HG03432 (cell line): Measurements from ENCODE around the gene PAX2.

ENCODE experiments used
- ATAC-seq: cut with Tn5 transposase; IDR thresholded peaks from one replicate; pipeline ENCODE4 v1.9.1; 2021; ENCODE audit warnings: mild to moderate bottlenecking, moderate library complexity; ENCODE audit not compliant: unreplicated experiment

The PAX2 gene

DNA sequence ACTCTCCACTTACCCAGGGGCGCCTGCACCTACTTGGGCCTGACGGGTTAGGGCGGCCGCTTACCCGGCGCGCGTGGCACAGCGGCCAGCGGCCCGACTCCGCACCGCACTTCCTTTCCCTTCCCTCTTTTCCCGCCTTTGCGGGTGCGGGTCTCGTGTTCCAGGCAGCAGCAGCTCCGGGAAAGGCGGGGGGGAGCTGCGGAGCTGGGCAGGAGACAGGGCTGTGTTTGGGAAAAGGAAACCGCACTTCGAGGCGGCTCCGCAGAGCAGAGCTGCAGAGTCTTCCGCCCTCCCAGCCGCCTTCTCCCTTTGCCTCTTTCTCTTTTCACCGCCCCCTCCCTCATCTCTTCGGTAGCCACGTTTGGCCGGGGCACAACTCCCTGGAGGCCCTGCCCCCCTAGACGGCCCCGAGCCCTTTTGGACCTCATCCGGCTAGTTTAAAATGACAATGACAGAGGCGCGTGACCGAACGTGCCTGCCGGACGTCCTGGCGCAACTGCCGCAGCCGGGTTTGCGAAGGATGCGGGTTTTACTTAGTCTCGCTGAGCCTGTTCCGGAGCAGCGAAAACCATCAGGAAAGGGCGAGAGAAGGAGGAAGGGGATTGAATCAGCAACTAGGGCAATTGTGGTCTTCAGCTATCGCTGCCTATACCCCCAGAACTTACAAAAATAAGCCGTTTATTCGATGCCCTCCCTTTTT lies 7.9 kb upstream of the PAX2 start:
- ATAC-seq, result no peak

DNA sequence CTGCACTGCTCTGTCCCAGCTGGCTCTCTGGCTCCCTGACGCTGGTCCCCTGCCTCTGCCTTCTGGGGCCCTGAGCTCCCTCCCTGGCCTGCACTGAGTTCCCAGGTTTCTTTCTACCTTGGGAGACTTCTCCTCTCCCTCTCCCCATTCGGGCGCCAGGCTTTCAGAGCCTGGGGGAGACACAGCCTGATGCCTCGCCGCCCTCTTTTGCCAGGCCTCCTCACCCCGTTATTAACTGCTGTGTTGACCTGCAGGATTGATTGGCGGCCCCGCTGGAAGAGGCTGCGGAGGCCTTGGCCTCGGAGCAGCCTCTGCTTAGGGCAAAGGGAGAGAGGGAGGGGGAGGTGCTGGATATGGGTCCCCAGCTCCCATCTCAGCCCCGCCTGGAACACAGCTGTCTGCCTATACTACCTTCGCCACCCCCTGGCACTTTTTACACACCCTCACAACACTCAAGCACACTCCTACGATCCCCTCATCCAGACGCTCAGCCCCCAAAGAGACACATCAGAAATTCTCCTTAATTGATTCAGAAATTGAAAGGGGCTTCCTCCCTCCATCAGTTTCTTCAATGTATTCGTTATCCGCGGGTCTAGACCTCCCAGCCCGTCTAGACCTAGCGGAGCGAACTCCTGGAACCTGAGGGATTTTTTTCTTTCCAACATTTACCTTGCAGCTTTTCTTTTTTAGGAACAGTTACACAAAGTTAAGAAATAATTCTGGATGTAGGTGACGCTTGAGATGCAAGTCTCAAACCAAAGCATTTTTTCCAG lies 7.1 kb upstream of the PAX2 start:
- ATAC-seq, result no peak

DNA sequence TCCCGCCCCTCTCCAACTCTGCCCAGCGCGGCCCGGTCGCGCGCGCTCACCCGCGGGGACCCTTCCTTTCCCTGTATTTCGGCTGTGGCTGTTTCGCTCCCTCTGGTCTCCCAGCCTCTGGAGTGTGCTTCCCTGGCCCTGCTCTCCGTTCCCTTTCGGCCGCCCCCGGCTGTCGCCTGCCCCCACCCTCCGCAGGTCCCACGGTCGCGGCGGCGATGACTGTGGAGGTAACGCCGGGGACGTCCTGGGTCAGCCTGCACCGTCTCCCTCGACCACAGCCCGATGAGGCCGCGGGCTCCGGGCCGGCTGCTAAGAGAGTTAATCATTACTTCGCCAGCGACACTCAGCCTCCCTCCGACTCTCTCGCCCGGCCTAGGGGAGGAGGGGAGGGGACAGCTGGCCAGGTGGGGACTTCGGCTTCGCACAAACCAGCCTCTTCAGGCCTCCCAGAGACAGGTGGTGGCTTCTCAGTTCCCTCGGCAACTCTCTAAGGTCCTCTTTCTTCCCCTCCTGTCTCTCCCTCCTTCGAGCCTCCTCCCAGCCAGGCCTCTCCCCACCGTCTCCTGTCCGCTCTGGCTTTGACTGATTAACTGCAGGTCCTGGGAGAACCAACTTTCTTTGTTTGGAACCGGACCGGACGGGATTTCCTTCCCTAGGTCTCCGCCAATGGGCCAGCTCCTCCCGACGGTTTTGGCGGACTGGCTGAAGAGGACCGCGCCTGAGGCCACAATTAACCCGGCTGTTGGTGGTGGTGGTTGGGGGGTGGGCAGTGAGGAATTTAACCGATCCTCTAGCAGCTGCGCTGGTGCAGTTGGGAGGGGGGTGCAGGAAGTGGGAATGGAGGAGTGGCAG lies 5.6 kb upstream of the PAX2 start:
- ATAC-seq, result no peak

DNA sequence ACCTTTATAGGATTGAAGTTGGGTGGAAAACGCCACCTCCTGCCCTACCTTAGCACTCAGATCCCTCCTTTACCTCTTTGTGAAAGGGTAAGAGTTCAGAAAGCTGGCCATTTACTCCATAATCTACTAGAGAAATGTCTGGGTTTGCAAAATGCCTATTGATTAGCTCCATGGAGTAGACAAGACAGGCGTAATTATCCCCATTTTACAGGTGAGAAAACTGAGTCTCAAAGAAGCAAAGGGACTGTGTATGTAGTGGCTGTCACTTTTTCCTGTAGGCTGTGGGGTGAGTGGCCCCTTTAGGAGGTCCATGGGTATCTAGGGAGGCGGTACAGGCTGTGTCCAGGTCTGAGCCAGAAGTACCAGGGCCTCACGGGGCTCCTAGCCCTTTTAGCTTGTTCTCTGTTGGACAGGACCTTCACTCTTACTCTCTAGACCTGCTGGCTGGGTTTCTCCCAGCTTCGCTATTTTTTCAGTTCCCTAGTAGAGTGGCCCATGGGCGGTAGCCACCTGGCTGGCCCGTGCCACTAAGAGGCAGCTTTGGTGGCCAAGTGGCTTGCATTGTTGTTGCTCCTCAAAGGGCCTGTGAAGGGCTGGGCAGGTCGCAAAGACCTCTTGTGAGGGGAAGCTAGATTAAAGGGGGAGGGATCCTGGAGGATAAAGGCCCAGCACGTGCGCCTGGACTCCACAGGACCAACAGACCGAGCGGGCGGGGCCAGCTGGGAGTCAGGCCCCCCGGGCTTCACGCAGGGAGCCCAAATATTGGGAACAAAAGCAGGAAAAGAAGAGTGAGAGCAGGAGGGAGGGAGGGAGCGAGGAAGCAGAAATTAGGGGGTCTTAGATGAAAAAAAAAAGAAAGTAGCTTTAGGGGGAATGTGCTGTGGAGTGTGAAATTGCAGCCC lies 4.7 kb upstream of the PAX2 start:
- no peak for ATAC-seq

DNA sequence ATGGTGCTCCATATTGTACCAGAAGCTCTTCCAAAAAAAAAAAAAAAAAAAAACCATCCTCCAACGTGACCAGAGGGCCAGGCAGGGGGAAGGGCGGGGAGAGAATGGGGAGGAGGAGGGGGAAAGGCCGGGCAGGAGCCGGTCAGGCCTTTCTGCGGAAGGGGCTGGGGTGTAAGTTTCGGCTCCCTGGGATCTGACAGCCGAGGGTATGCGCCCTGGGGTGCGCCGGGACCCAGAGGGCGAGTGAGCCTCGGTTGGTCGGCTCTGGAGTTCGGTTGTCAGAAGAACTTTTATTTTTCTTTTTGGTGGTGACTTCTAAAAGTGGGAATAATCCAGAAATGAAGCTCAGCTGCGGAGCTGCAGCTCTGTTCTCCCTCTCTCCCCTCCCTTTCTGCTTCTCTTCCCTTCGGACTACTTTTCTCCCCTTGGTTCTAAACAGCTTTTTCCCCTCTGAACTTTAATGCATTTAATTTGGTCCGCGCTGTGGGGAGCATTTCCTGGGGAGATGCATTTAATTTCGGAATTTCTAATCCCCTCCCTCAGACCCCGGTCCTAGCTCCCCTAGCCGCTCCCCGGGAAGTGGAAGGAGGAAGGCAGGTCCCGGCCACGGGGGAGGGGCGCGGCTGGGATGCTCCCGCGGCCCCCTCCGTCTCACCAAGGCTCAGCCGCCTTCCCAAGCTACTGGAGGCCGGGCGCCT lies 3.9 kb upstream of the PAX2 start:
- ATAC-seq, result no peak

DNA sequence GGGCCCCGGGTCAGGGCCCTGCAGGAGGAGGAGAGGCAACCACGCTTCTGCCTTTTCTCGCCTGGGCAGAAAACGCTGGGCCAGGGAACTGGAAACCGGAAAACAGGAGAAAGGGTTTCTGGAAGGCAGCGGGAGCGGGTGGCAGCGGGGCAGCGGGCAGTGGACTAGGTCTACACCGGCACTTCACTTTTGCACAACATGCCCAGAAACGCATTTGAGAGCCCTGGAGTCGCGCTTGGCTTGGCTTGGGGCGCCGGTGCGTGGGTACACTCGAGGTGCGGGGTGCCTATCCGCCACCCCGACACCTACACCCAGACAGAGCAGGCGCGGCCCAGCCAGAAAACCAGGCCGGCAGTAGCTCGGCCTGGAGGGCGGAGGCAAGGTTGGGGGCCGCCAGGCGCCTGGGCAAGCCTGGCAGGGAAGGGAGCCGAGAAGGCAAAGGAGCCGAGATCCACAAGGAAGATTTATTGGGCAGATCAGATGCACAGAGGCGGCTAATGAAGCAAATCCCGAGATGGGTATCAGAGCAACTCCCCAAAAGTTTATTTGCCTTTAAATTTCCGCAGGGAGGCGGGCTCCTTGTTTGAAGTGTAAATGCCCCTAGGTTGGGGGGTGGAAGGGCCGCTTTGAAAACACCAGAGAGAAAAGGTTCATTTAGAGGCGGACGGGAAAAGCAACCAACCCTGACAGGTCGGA lies 3.2 kb upstream of the PAX2 start:
- no peak for ATAC-seq

DNA sequence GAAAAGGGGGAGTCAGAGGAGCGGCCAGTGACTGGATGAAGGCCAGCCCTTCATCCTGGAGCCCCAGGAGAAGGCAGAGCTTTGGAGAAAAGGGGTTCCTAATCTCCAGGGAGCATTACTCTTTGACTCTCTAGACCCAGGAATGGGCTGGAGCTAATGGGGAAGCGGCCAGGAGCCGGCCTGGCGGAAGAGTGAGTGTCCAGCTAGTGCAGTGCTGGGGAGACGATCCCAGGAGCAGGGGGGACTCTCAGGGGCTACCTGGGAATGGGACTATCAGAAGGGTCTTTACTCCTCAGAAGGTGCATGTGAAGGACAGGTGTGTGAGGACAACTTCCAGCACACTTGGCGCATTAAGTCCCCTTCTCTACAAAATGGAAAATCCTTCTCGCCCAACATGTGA lies 2.4 kb upstream of the PAX2 start:
- no peak for ATAC-seq

DNA sequence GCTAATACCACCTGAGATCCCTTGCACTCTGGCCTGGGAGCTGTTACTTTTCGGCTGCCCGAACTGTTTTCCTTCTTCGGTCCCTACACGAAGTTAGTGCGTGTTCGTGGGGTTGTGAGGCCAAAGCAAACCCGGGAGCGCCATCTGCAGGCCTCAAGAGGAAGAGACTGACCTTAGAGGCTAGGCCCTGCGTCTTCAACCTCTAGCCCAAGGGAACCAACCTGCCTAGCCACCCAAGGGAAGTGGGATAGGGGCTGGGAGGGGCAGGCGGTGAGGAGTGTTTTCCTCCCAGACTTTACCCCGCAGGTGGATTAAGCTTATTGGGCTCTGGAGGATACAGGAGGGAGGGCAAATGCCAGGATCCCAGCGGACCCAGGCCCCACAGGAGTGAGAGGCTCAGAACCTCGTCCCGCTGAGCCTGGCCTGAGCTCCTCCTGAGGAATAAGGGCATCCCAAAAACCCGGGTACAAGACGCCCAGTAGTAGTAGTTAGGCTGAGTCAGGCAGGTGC lies 1.7 kb upstream of the PAX2 start:
- ATAC-seq, result peak; percentile 45

DNA sequence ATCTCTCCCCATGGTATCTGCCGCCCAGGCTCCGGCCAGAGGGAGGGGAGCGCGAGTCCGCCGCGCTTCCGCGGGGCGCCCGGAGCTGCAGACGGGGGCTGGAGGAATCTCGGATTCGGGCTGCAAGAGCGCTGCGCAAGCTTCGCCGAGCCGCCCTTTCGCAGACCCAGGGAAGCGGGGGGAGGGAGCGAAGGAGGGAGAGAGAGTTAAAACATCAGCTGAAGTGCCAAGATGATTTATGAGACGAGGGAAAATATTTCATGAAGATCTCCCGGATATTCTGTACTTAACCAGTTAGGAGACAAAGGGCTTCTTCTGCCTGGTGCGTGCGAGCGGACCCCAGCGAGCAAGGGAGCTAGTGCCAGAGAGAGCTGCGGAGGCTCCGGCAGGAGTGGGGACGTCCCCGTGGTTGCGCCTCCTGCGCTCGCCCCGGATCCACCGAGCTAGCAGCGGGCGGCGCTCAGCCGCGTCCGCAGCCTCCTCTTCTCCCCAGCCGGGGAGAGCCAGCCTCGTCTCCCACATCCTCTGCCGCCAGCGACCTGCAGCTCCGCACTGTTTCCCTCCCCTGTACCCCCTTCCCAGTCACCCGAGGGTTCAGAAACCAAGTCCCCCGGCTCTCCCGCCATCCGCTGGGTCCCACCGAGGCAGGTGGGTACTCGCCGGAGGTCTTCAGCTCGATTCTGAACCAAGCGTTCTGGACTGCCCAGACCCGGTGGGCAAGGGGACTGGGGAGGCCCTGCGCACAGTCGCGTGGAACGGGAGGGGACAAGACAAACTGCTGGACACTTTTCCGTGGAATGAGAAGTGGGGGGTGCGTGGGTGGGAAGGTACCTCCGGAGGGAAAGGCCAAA lies 1.0 kb upstream of the PAX2 start:
- ATAC-seq, result no peak

DNA sequence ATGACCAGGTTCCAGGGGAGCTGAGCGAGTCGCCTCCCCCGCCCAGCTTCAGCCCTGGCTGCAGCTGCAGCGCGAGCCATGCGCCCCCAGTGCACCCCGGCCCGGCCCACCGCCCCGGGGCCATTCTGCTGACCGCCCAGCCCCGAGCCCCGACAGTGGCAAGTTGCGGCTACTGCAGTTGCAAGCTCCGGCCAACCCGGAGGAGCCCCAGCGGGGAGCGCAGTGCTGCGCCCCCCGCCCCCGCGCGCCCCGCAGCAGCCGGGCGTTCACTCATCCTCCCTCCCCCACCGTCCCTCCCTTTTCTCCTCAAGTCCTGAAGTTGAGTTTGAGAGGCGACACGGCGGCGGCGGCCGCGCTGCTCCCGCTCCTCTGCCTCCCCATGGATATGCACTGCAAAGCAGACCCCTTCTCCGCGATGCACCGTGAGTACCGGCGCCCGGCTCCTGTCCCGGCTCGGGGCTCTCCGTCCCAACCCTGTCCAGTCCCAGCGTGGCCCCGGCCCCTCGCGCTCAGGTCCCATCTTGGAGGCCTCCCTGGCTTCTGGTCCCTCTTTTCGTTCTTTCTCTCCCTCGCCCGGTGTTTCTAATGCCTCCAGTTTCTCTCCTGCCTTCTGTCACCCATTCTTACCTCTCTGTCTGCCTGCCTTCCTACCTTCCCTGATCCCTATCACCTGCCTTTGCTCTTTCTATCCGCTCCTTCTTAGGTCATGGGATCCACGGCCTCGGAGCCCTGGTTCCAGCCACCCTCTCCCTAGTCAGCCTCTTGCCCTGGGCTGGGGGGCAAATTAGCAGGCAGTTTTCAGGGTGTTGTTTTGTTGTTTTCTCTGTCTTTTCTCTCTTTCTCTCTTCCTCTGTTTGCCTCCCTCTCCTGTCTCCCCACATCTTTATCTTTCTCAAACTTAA lies 751 bp downstream of the PAX2 start:
- no peak for ATAC-seq

DNA sequence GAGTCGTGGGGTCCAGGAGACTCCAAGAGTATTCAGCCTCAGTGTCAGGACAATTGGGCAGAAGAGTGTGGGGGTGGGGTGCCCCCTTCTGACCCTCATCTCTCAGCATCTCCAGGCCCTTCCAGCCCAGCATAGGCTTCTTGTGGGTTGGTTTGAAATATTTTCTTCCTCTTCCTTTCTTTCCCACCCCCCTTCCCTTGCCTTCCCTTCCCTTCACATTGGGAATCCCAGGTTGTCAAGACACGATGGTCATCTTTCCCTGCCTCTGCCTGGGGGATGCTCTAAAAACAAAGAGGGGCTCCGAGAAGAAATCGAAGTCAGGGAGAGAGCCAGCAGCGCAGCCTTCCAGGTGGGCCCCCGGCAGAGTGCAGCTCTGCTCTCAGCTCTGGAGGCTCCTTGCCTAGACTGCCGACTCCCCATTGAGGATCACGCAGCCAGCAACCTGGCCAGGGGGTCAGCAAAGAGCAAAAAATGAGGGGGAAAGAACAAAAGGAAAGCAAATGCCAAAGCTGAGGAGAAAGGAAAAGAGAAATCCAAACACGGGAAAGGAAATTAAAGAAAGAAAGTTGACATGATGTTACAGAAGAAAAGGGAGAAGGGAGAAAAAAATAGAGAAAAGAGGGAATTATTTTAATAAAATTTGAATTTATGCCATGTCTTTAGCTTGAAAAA lies 1.5 kb downstream of the PAX2 start:
- ATAC-seq, result no peak

DNA sequence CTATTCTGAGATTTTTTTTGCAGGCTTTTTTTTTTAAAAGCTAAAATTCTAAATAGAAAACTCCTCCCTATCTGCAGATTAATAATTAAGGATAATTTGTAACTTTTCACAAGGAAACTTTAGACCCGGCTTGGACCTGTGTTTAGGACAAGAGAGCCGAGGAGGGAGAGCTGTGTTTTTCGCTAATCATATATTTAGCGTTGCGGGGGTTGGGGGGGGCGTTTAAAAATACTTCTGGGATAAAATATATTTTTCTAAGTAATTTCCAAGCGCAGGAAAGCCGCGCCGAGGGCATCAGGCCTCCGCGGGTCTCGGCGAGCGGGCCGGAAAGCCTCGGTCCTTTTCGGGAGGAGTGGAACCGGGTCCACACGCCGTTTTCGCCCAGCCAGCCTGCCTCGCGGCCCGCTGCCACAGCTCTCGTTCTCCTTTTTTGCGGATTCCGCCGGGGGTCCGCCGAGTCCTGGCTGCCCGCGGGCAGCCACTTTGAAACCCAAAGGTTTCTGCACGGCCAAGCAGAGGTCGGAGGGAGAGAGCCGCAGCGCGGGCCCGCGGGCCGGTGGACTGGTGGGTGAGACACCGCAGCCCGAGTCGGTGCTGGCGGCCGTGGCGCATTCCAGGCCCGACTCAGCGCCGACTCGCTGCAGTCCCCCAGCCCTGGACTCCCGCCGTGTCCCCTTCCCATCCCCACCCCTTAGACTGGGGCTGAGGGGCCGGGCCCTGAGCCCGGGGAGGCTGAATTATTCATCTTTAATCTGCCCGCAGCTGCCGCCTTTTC lies 2.3 kb downstream of the PAX2 start:
- no peak for ATAC-seq

DNA sequence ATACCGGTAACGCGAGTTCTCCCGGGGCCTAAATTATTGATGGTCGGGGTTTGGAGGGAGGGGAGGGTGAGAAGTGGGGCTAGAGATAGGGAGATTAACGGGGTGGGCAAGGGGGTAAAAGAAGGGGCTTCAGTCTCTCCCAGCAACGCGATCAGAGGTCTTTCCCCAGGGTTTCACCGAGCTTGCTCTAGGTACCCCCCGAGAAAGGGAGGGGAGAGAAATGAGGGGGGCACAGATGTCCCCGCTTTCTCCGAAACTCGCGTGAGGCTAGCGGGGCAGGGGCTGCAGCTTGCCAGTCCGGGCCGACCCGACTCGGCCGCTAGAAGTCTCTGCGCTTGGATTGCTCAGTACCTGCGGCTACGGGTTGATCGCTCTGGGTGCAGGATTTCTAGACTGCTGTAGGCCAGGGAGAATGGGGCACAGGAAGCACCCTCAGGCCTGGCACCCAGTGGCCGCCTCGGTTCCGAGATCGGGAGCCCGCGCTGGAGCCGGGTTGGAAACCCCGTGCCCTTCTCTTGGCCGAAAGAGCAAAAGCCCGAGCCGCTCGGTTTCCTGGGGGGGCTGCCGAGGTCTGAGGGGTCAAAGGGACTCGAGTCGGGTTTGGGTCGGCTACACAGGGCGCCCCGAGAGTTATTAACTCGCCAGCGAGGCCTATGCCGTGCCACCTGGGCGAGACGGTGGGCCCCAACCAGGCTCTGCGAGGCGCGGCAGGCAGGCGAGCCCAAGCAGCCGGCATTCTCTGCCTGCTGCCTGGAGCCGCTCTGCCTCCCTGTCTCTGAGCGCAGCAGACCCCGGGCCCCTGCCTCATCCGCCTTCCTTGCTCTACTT lies 3.1 kb downstream of the PAX2 start:
- no peak for ATAC-seq

DNA sequence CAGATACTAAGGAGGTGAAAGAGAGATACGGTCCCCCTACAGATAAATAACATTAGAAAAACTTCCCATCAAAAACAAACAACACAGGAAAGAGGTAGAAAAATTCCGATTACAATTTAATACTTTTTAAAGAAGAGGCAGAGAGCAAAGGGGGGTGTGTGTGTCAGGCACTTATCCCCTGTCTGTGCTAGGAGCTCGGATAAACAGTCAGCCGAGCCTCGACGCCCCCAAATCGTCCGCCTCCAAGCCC lies 3.6 kb downstream of the PAX2 start:
- no peak for ATAC-seq
